SK-N-SH (cell line): ENCODE results near the gene INF2. TPM values are rescaled to one million over a fixed set of nuclear protein-coding genes. Genes with fewer than 3 reads are reported as not detected.

Experiments
- CTCF ChIA-PET: fragments of 300-600, 350-600 bp; formaldehyde crosslinking; extraction: SDS; loops from one replicate; lab custom pipeline; 2021; lab: Yijun Ruan, JAX
- POLR2A ChIA-PET: fragments of 350-600 bp; sonication (Branson Sonifier 250); formaldehyde crosslinking; extraction: SDS; loops from one replicate; lab custom pipeline; 2020; ENCODE audit warnings: antibody characterized with exemption, inconsistent platforms; lab: Yijun Ruan, JAX
- DNase-seq: peaks from one replicate; pipeline ENCODE4 v3.0.0; 2012
- H2AFZ ChIP-seq: fragments of 200-600 bp; sonication (generic); 2 replicates; pipeline ENCODE4 v1.8.1; 2016; ENCODE audit warnings: antibody characterized with exemption, mild to moderate bottlenecking, low read depth
- H3F3A ChIP-seq: fragments of 200-600 bp; sonication (generic); replicated peaks from 2 replicates; pipeline ENCODE3; 2016; ENCODE audit warnings: antibody characterized with exemption, mild to moderate bottlenecking; ENCODE audit not compliant: insufficient read depth
- H3K27ac ChIP-seq, 2 experiments: fragments of 200-500 bp in 1 of 2; fragments of 200-600 bp in 1 of 2; sonication (Bioruptor generic) in 1 of 2; sonication (generic), shearing (Covaris generic) in 1 of 2; 2 replicates each; pipeline versions ENCODE4 v1.5.1 to v1.6.1; 2014 to 2016; ENCODE audit warnings: low read depth in 2 of 2, inconsistent platforms in 1 of 2, low read length in 1 of 2, mild to moderate bottlenecking in 1 of 2, mixed read lengths in 1 of 2
- H3K27me3 ChIP-seq: fragments of 200-600 bp; sonication (generic), shearing (Covaris generic); 2 replicates; pipeline ENCODE4 v1.6.1; 2016; ENCODE audit warnings: mixed run types; ENCODE audit not compliant: insufficient read depth
- H3K36me3 ChIP-seq, 2 experiments: fragments of 200-500 bp in 1 of 2; fragments of 200-600 bp in 1 of 2; sonication (Bioruptor generic) in 1 of 2; sonication (generic) in 1 of 2; replicated peaks in 1 of 2; 2 replicates each; pipeline versions ENCODE3 to v1.5.1; 2014 to 2016; ENCODE audit warnings: low read length in 1 of 2, mild to moderate bottlenecking in 1 of 2; ENCODE audit not compliant: insufficient read depth in 2 of 2, control insufficient read depth in 1 of 2
- H3K4me1 ChIP-seq, 2 experiments: fragments of 200-500 bp in 1 of 2; fragments of 200-600 bp in 1 of 2; sonication (Bioruptor generic) in 1 of 2; sonication (generic), shearing (Covaris generic) in 1 of 2; 2 replicates each; pipeline versions ENCODE4 v1.5.1 to v1.6.1; 2014 to 2016; ENCODE audit warnings: low read depth in 1 of 2, low read length in 1 of 2, mixed run types in 1 of 2; ENCODE audit not compliant: insufficient read depth in 2 of 2, control insufficient read depth in 1 of 2
- H3K4me2 ChIP-seq: fragments of 200-600 bp; sonication (generic), shearing (Covaris generic); 2 replicates; pipeline ENCODE4 v1.6.1; 2017; ENCODE audit warnings: mixed run types
- H3K4me3 ChIP-seq, 2 experiments: fragments of 200-500 bp in 1 of 2; fragments of 200-600 bp in 1 of 2; sonication (Bioruptor generic) in 1 of 2; sonication (generic), shearing (Covaris generic) in 1 of 2; 2 replicates each; pipeline versions ENCODE4 v1.5.1 to v1.8.1; 2014 to 2016; ENCODE audit warnings: low read depth in 2 of 2, inconsistent platforms in 1 of 2, low read length in 1 of 2, mild to moderate bottlenecking in 1 of 2, mixed read lengths in 1 of 2, moderate library complexity in 1 of 2
- H3K79me2 ChIP-seq: fragments of 200-600 bp; sonication (generic); 2 replicates; pipeline ENCODE4 v1.8.1; 2017; ENCODE audit warnings: mild to moderate bottlenecking; ENCODE audit not compliant: insufficient read depth
- H3K9ac ChIP-seq: fragments of 200-600 bp; sonication (generic); 2 replicates; pipeline ENCODE4 v1.6.1; 2017; ENCODE audit warnings: mixed run types
- H3K9me2 ChIP-seq: fragments of 200-600 bp; sonication (generic); 2 replicates; pipeline ENCODE4 v1.6.1; 2017; ENCODE audit warnings: mixed run types
- H3K9me3 ChIP-seq: fragments of 200-600 bp; sonication (generic); 2 replicates; pipeline ENCODE4 v1.6.1; 2017; ENCODE audit warnings: mixed run types, mild to moderate bottlenecking, moderate library complexity
- H4K20me1 ChIP-seq: fragments of 200-600 bp; sonication (generic); 2 replicates; pipeline ENCODE4 v1.6.1; 2017; ENCODE audit warnings: mild to moderate bottlenecking, mixed run types; ENCODE audit not compliant: insufficient read depth
- FOXM1 ChIP-seq: IDR thresholded peaks from 2 replicates; pipeline ENCODE4 v1.4.0; 2012; ENCODE audit warnings: low read depth, mild to moderate bottlenecking
- JUND ChIP-seq: IDR thresholded peaks from 2 replicates; pipeline ENCODE4 v1.4.0; 2012
- MAX ChIP-seq: IDR thresholded peaks from 2 replicates; pipeline ENCODE4 v1.4.0; 2012; ENCODE audit warnings: low read depth
- NRF1 ChIP-seq: IDR thresholded peaks from 2 replicates; pipeline ENCODE4 v1.6.1; 2012; ENCODE audit warnings: low read depth, mild to moderate bottlenecking, low read length
- TEAD4 ChIP-seq: IDR thresholded peaks from 2 replicates; pipeline ENCODE4 v1.4.0; 2012; ENCODE audit warnings: mild to moderate bottlenecking, borderline replicate concordance; ENCODE audit not compliant: insufficient read depth
- YY1 ChIP-seq: IDR thresholded peaks from 2 replicates; pipeline ENCODE4 v1.4.0; 2012; ENCODE audit warnings: low read depth, mild to moderate bottlenecking
- WGBS: methylation state at CpG from one replicate; pipeline ENCODE4 v1.1.6; 2017; ENCODE audit warnings: low lambda C conversion rate; 5-methylcytosine and 5-hydroxymethylcytosine counted together
- polyA plus RNA-seq, 3 experiments: library from polyadenylated mRNA; depleted of rRNA; stranded (reverse); fragments of >200 nt; gene quantifications; 2 replicates each; pipeline ENCODE4 v1.2.3, GENCODE V29; 2012
- TF ChIP-seq, protein P1 (sequence below): IDR thresholded peaks from 2 replicates; pipeline ENCODE4; 2012

Gene INF2
- polyA plus RNA-seq, 1 of the 3 experiments (the other 2 are of a cell fraction), result 32.5 TPM

GRCh38 chr14:104705340-104706047, 16.1 kb downstream of the INF2 start:
- Histone ChIP-seq H3K9ac (no peak overlapping the region), H3K27me3 (no peaks in the 10 kb centered on the region), H3K4me1 (no peaks in the 10 kb centered on the region; a peak in 1 of 4 replicates), H3K4me3 (no peak overlapping the region), H3K9me3 (no peaks in the 10 kb centered on the region), H3K4me2 (no peak overlapping the region), H4K20me1 (no peaks in the 10 kb centered on the region; the same call in 1 of the 2 replicates), H2AFZ (no peak overlapping the region), H3K36me3 (peaks cover 0 to 18% of the 10 kb centered on the region in 2 experiments), H3K79me2 (no peaks in the 10 kb centered on the region), H3F3A (no peaks in the 10 kb centered on the region), H3K27ac (no peak overlapping the region), H3K9me2 (no peaks in the 10 kb centered on the region)
- ChIA-PET CTCF (interaction anchor here (1.5 kb wide), 1 partner anchor 18 kb away, joined by 7 read pairs; the partner anchor contains the start of gene ADSS1), POLR2A (no interaction called here)
- TF ChIP-seq, protein P1, sequence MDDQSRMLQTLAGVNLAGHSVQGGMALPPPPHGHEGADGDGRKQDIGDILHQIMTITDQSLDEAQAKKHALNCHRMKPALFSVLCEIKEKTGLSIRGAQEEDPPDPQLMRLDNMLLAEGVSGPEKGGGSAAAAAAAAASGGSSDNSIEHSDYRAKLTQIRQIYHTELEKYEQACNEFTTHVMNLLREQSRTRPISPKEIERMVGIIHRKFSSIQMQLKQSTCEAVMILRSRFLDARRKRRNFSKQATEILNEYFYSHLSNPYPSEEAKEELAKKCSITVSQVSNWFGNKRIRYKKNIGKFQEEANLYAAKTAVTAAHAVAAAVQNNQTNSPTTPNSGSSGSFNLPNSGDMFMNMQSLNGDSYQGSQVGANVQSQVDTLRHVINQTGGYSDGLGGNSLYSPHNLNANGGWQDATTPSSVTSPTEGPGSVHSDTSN, result peak; percentile 42
- TF ChIP-seq FOXM1, result no peak
- 97% methylated on average over 7 of the region's 21 CpGs for WGBS
- no peak for DNase-seq

GRCh38 chr14:104706733-104707607, 17.6 kb downstream of the INF2 start:
- H3K4me3 ChIP-seq, result no peak overlapping the region
- H3K27ac ChIP-seq, result no peak overlapping the region
- no peak overlapping the region for H3K4me2 ChIP-seq
- WGBS, result 75% methylated on average over 11 of the region's 28 CpGs
- TF ChIP-seq NRF1 (no peak), JUND (no peak), MAX (no peak), YY1 (no peak), TEAD4 (no peak)
- H4K20me1 ChIP-seq, result no peaks in the 10 kb centered on the region; the same call in 1 of the 2 replicates
- H3K9me3 ChIP-seq, result no peaks in the 10 kb centered on the region
- no peaks in the 10 kb centered on the region for H3K9me2 ChIP-seq
- peaks cover 0 to 29% of the 10 kb centered on the region in 2 experiments for H3K36me3 ChIP-seq
- H3K9ac ChIP-seq, result no peak overlapping the region
- ChIA-PET CTCF (interaction anchor here (0.7 to 3.3 kb wide), 8 partner anchors 8 to 629 kb away, joined by 3 to 33 read pairs (median 6); partner anchors contain the start of gene ADSS1), POLR2A (no interaction called here)
- no peak overlapping the region for H2AFZ ChIP-seq
- DNase-seq, result no peak
- no peaks in the 10 kb centered on the region for H3K27me3 ChIP-seq
- no peaks in the 10 kb centered on the region for H3F3A ChIP-seq
- no peaks in the 10 kb centered on the region for H3K79me2 ChIP-seq
- no peaks in the 10 kb centered on the region; a peak in 1 of 4 replicates for H3K4me1 ChIP-seq
